Pons (tissue), 1 donor: ENCODE measurements around the gene VPS13A.
"Not testable (repeated sequence)": the region's sequence is repeated elsewhere in the genome, so short reads cannot be mapped to it uniquely, and the experiment has no call there.

ENCODE experiments used
- DNase-seq: peaks from one replicate; pipeline ENCODE4 v3.0.0-alpha.2; 2016; ENCODE audit warnings: low spot score

The VPS13A gene

DNA sequence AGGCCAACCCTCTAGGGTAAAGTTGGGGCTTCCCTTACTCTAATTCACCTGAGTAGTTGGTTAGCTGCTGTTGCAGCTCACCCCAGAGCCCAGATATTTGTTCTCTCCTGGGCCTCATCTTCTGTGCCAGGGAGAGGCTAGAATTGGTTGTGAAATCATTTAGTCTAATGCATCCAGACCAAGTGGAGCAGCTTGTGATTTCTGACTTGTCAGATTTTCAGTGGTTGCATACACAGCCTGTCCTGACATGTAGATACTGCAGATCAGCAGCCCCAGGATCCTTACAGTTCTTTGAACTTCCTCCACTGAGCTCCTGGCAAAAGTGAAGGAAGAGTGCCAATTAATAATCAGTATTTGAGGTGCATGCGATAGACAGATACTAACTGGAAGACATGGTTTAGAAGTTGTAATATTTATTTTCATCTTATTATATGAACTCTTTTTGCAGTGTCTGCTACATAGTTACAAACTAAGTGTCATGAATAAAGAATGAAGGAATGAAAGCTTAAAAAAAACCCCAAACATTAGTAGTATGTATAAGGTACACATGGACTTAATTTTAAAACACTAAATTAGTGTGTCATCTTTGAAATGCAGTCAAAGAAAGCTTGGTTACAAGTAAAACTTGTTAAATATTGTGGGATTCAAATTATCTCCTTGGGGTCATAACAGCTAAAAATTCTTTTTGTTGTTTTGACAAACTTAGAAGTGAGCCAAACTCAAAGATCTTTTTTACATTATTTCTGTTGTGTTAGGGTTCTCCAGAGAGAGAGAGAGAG lies 128.5 kb downstream of the VPS13A start:
- DNase-seq, result no peak

- no peak for DNase-seq
These were observed 129.8 kb downstream of the VPS13A start for GRCh38 chr9:77307166-77307565.

DNA sequence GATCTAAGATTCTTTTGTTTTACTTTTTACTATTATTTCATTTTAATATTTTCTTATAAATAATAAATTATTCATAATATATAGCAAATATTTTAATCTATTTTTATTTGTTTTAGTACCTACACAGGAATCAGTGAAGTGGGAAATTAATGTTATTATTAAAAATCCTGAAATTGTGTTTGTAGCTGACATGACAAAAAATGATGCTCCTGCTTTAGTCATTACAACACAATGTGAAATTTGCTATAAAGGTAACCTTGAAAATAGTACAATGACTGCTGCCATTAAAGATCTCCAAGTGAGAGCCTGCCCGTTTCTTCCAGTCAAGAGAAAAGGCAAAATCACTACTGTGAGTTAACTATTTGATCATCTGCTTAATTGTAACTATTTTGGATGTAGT lies 138.7 kb downstream of the VPS13A start:
- DNase-seq, result no peak

- DNase-seq, result no peak
These were observed 147.7 kb downstream of the VPS13A start for GRCh38 chr9:77325058-77325457.

DNA sequence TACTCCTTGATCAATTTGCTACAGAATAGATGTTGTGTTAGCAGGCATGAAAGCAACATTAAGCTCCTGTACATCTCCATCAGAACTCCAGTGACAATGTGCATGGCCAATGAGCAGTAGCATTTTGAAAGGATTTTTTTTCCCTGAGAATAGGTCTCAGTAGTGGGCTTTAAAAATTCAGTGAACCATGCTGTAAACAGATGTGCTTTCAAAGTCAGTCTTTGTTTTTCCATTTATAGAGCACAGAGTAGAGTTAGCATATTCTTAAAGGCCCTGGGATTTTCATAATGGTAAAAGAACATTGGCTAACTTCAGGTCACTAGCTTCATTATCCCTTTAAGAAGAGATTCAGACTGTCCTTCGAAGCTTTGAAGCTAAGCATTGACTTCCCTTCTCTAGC lies 150.8 kb downstream of the VPS13A start:
- DNase-seq, result no peak

GRCh38 chr9:77370064-77370463 lies 192.7 kb downstream of the VPS13A start:
- no peak for DNase-seq

GRCh38 chr9:77374266-77374665 lies 196.9 kb downstream of the VPS13A start:
- DNase-seq, result no peak

DNA sequence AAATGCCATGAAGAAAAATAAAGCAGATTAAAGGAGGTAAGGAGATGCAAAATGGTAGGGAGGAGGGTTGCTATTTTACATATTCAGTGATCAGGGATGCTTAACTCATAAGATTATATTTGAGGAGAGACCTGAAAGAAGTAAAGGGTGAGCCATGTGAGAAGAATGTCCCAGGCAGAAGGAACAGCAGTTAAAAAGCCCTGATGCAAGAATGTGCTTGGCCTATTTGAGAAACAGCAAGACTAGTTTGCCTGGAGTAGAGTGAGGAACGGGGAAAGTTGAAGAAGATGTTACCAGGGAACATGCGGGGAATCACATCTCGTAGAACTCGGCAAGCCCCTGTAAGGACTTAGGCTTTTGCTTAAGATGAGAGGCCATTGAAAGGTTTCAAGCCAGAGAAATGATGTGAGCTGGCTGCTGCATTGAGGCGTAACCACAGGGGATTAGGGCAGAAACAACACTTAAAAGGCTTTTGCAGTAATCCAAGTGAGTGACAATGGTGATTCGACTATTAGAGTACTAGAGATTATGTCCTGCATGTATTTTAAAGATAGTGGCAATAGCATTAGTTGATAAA lies 198.7 kb downstream of the VPS13A start:
- DNase-seq, result no peak

- no peak for DNase-seq
These were observed 207.1 kb downstream of the VPS13A start for GRCh38 chr9:77384406-77384805.

GRCh38 chr9:77386187-77386586 lies 208.9 kb downstream of the VPS13A start:
- DNase-seq, result no peak

GRCh38 chr9:77391834-77392233 lies 214.5 kb downstream of the VPS13A start:
- no peak for DNase-seq

DNA sequence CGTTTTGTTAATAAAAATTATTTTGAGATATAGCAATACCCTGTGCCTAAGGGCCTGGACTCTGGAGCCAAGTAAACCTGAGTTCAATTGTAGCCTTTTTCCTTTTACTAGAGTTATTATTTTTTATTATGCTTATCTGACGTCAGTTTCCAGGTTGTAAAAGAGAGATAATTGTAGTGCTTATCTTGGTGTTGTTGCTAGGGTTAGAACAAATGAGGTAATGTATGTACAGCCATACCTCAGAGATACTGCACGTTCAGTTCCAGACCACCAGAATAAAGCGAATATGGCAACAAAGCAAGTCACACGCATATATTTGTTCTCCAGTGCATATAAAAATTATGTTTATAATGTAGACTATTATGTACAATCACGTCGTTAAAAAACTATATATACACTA lies 215.0 kb downstream of the VPS13A start:
- no peak for DNase-seq

DNA sequence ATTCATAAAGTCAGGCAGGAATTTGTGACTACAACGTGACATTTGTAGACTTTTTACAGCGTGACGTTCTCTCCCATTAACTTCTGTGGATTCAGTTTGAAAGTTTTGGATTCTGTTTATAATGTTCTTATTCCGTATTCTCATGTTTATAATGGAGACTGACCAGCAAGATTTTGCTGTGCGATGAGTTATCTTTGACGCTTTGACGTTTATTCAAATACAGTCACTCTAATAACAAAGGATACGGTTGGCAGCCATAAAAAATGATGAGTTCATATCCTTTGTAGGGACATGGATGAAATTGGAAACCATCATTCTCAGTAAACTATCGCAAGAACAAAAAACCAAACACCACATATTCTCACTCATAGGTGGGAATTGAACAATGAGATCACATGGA lies 221.2 kb downstream of the VPS13A start:
- not testable (repeated sequence) for DNase-seq

DNA sequence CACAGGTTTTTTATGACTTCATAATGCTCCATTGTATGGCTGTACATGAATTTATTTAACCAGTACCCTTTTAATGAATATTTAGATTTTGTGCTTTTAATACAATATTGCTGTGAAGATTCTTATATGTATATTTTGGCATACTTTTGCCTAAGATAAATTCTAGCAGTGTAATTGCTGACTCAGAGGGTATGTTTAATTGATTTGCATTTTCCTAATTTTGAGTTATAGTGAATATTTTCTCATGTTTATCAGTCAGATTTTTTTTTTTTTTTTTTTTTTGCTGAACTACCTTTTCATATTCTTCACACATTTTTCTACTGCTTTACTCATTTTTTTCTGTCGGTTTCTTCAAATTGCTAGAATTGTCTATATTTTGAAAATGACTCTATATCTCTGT lies 222.6 kb downstream of the VPS13A start:
- no peak for DNase-seq

DNA sequence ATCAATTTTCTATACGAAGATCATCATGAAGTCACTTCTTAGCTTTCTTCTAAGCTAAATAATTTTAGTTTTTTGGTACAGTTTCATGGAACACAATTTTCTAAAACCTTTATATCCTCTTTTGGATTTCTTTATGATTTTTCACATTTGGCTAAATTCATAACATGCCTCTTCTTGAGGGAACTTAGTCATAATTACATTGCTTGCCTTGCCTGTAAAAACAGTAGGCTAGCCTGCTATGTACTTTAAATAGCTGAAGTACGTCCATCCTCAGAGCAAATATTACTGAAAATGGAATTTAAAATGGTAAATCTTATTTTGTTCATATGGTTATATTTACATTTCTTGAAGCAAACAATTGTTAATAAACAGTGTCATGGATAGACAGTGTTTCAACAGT lies 225.0 kb downstream of the VPS13A start:
- DNase-seq, result no peak

DNA sequence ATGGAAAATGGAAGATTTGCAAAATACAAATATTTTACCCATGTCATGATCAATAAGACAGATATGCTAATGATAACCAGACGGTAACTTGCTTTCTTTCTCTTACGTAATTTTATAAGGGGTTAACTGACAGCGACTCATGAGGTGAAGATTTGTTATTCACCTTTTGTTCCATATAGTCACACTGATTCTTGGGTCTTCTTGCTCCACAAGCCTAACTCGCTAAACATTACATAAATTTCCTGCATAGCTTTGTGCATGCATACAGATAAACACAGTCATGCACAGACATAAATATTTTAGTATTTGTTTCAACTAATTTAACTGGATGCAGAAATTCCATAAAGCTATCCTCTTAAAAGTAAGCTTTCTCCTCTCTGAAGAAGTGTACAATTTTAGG lies 225.9 kb downstream of the VPS13A start:
- no peak for DNase-seq

- not testable (repeated sequence) for DNase-seq
These were observed 231.2 kb downstream of the VPS13A start for GRCh38 chr9:77408521-77408920.

- DNase-seq, result peak; percentile 29
These were observed 240.2 kb downstream of the VPS13A start for GRCh38 chr9:77417566-77417965.

GRCh38 chr9:77418226-77418625 lies 240.9 kb downstream of the VPS13A start:
- DNase-seq, result no peak

GRCh38 chr9:77420641-77421040 lies 243.3 kb downstream of the VPS13A start:
- no peak for DNase-seq

DNA sequence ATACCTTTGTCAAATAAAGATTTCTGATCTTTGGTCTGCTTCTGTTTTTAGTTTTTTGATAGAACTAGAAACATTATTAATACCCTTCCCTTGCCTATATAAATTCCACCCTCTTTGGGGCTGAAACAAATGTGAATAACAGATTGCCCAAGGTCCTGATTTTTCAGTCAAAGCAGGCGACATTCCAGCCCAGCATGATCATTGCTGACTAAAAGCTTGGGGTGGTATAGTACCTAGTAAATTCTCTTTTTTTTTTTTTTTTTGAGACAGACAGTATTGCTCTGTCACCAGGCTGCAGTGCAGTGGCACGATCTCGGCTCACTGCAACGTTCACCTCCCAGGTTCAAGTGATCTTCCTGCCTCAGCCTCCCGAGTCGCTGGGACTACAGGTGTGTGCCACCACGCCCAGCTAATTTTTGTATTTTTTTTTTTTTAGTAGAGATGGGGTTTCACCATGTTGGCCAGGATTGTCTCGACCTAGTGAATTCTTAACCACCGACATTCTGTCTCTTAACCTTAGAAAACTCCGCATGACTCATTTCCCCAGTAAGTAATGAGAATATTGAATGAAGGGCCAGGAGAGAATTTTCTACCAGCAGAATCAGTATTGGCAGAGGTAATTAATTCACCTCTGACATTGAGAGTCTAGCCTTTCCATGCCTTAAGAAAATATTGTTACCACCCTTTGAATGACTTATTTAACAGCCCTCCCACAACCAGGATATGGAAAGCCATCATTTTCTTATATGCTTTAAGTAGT lies 244.4 kb downstream of the VPS13A start:
- DNase-seq, result no peak

DNA sequence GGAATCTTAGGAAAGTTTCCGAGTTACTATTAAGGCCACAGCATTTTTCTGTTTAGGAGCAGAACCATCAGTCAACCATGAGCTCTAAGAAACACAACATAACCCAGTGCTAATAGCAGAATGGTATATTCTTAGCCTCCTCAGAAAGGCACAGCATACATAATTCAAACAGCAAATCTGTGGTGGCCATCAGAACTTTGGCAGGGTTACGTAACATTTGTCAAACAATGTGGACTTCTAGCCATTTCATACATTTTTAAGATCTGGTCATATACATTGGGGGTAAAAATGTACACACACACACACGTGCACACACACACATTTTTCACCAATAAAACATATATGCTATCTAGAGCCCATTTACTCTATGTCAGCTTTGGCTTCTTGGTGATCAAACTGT lies 245.6 kb downstream of the VPS13A start:
- DNase-seq, result no peak

GRCh38 chr9:77423841-77424240 lies 246.5 kb downstream of the VPS13A start:
- no peak for DNase-seq
